SK-N-SH (cell line): Measurements from ENCODE around the gene SLC34A1. TPM values are rescaled to one million over a fixed set of nuclear protein-coding genes. Genes with fewer than 3 reads are reported as not detected.

Source experiments
- CTCF ChIA-PET: fragments of 300-600, 350-600 bp; formaldehyde crosslinking; extraction: SDS; loops from one replicate; lab custom pipeline; 2021; lab: Yijun Ruan, JAX
- POLR2A ChIA-PET: fragments of 350-600 bp; sonication (Branson Sonifier 250); formaldehyde crosslinking; extraction: SDS; loops from one replicate; lab custom pipeline; 2020; ENCODE audit warnings: antibody characterized with exemption, inconsistent platforms; lab: Yijun Ruan, JAX
- DNase-seq: peaks from one replicate; pipeline ENCODE4 v3.0.0; 2012
- H2AFZ ChIP-seq: fragments of 200-600 bp; sonication (generic); 2 replicates; pipeline ENCODE4 v1.8.1; 2016; ENCODE audit warnings: antibody characterized with exemption, mild to moderate bottlenecking, low read depth
- H3F3A ChIP-seq: fragments of 200-600 bp; sonication (generic); replicated peaks from 2 replicates; pipeline ENCODE3; 2016; ENCODE audit warnings: antibody characterized with exemption, mild to moderate bottlenecking; ENCODE audit not compliant: insufficient read depth
- H3K27ac ChIP-seq, 2 experiments: fragments of 200-500 bp in 1 of 2; fragments of 200-600 bp in 1 of 2; sonication (Bioruptor generic) in 1 of 2; sonication (generic), shearing (Covaris generic) in 1 of 2; 2 replicates each; pipeline versions ENCODE4 v1.5.1 to v1.6.1; 2014 to 2016; ENCODE audit warnings: low read depth in 2 of 2, inconsistent platforms in 1 of 2, low read length in 1 of 2, mild to moderate bottlenecking in 1 of 2, mixed read lengths in 1 of 2
- H3K27me3 ChIP-seq: fragments of 200-600 bp; sonication (generic), shearing (Covaris generic); 2 replicates; pipeline ENCODE4 v1.6.1; 2016; ENCODE audit warnings: mixed run types; ENCODE audit not compliant: insufficient read depth
- H3K36me3 ChIP-seq, 2 experiments: fragments of 200-500 bp in 1 of 2; fragments of 200-600 bp in 1 of 2; sonication (Bioruptor generic) in 1 of 2; sonication (generic) in 1 of 2; replicated peaks in 1 of 2; 2 replicates each; pipeline versions ENCODE3 to v1.5.1; 2014 to 2016; ENCODE audit warnings: low read length in 1 of 2, mild to moderate bottlenecking in 1 of 2; ENCODE audit not compliant: insufficient read depth in 2 of 2, control insufficient read depth in 1 of 2
- H3K4me1 ChIP-seq, 2 experiments: fragments of 200-500 bp in 1 of 2; fragments of 200-600 bp in 1 of 2; sonication (Bioruptor generic) in 1 of 2; sonication (generic), shearing (Covaris generic) in 1 of 2; 2 replicates each; pipeline versions ENCODE4 v1.5.1 to v1.6.1; 2014 to 2016; ENCODE audit warnings: low read depth in 1 of 2, low read length in 1 of 2, mixed run types in 1 of 2; ENCODE audit not compliant: insufficient read depth in 2 of 2, control insufficient read depth in 1 of 2
- H3K4me2 ChIP-seq: fragments of 200-600 bp; sonication (generic), shearing (Covaris generic); 2 replicates; pipeline ENCODE4 v1.6.1; 2017; ENCODE audit warnings: mixed run types
- H3K4me3 ChIP-seq, 2 experiments: fragments of 200-500 bp in 1 of 2; fragments of 200-600 bp in 1 of 2; sonication (Bioruptor generic) in 1 of 2; sonication (generic), shearing (Covaris generic) in 1 of 2; 2 replicates each; pipeline versions ENCODE4 v1.5.1 to v1.8.1; 2014 to 2016; ENCODE audit warnings: low read depth in 2 of 2, inconsistent platforms in 1 of 2, low read length in 1 of 2, mild to moderate bottlenecking in 1 of 2, mixed read lengths in 1 of 2, moderate library complexity in 1 of 2
- H3K79me2 ChIP-seq: fragments of 200-600 bp; sonication (generic); 2 replicates; pipeline ENCODE4 v1.8.1; 2017; ENCODE audit warnings: mild to moderate bottlenecking; ENCODE audit not compliant: insufficient read depth
- H3K9ac ChIP-seq: fragments of 200-600 bp; sonication (generic); 2 replicates; pipeline ENCODE4 v1.6.1; 2017; ENCODE audit warnings: mixed run types
- H3K9me2 ChIP-seq: fragments of 200-600 bp; sonication (generic); 2 replicates; pipeline ENCODE4 v1.6.1; 2017; ENCODE audit warnings: mixed run types
- H3K9me3 ChIP-seq: fragments of 200-600 bp; sonication (generic); 2 replicates; pipeline ENCODE4 v1.6.1; 2017; ENCODE audit warnings: mixed run types, mild to moderate bottlenecking, moderate library complexity
- H4K20me1 ChIP-seq: fragments of 200-600 bp; sonication (generic); 2 replicates; pipeline ENCODE4 v1.6.1; 2017; ENCODE audit warnings: mild to moderate bottlenecking, mixed run types; ENCODE audit not compliant: insufficient read depth
- CHD2 ChIP-seq: fragments of 150-350 bp; IDR thresholded peaks from 2 replicates; pipeline ENCODE4 v1.6.1; 2018; ENCODE audit warnings: low read length; ENCODE audit not compliant: partially characterized antibody
- CTCF ChIP-seq: fragments of 200-600 bp; sonication (generic); IDR thresholded peaks from 2 replicates; pipeline ENCODE4 v1.6.1; 2017; ENCODE audit warnings: antibody characterized with exemption, mild to moderate bottlenecking, moderate library complexity
- EP300 ChIP-seq, 2 experiments: IDR thresholded peaks; 2 replicates each; pipeline versions ENCODE4 v1.4.0 to v1.6.1; 2012; ENCODE audit warnings: borderline replicate concordance in 1 of 2, low read depth in 1 of 2, low read length in 1 of 2
- MEF2A ChIP-seq: IDR thresholded peaks from 2 replicates; pipeline ENCODE4 v1.4.0; 2012; ENCODE audit warnings: low read depth, borderline replicate concordance
- MXI1 ChIP-seq: IDR thresholded peaks from 2 replicates; pipeline ENCODE4 v1.6.1; 2012; ENCODE audit warnings: mild to moderate bottlenecking, low read depth, low read length, improper control_type of control experiment
- NRF1 ChIP-seq: IDR thresholded peaks from 2 replicates; pipeline ENCODE4 v1.6.1; 2012; ENCODE audit warnings: low read depth, mild to moderate bottlenecking, low read length
- PBX3 ChIP-seq: IDR thresholded peaks from 2 replicates; pipeline ENCODE4; 2012
- POLR2AphosphoS5 ChIP-seq: IDR thresholded peaks from 2 replicates; pipeline ENCODE4 v1.6.1; 2012; ENCODE audit warnings: low read depth, low read length
- RAD21 ChIP-seq: IDR thresholded peaks from 2 replicates; pipeline ENCODE4 v1.6.1; 2012; ENCODE audit warnings: mild to moderate bottlenecking, low read length
- REST ChIP-seq: IDR thresholded peaks from 2 replicates; pipeline ENCODE4 v1.6.1; 2012; ENCODE audit warnings: mild to moderate bottlenecking, low read depth, low read length, moderate library complexity
- RFX5 ChIP-seq: IDR thresholded peaks from 2 replicates; pipeline ENCODE4 v1.6.1; 2012; ENCODE audit warnings: mild to moderate bottlenecking, improper control_type of control experiment, low read length
- SMC3 ChIP-seq: IDR thresholded peaks from 2 replicates; pipeline ENCODE4 v1.6.1; 2012; ENCODE audit warnings: low read depth, low read length, improper control_type of control experiment
- TAF1 ChIP-seq: IDR thresholded peaks from 2 replicates; pipeline ENCODE4 v1.6.1; 2012; ENCODE audit warnings: low read depth, mild to moderate bottlenecking, low read length, moderate library complexity, borderline replicate concordance
- YY1 ChIP-seq: IDR thresholded peaks from 2 replicates; pipeline ENCODE4 v1.4.0; 2012; ENCODE audit warnings: low read depth, mild to moderate bottlenecking
- WGBS: methylation state at CpG from one replicate; pipeline ENCODE4 v1.1.6; 2017; ENCODE audit warnings: low lambda C conversion rate; 5-methylcytosine and 5-hydroxymethylcytosine counted together
- polyA plus RNA-seq, 3 experiments: library from polyadenylated mRNA; depleted of rRNA; stranded (reverse); fragments of >200 nt; gene quantifications; 2 replicates each; pipeline ENCODE4 v1.2.3, GENCODE V29; 2012
- TF ChIP-seq, protein P1 (sequence below): IDR thresholded peaks from 2 replicates; pipeline ENCODE4 v1.4.0; 2012; ENCODE audit warnings: low read depth, borderline replicate concordance
- TF ChIP-seq, protein P2 (sequence below): IDR thresholded peaks from 2 replicates; pipeline ENCODE4 v1.4.0; 2012; ENCODE audit warnings: low read depth
- TF ChIP-seq, protein P3 (sequence below): fragments of 150-350 bp; IDR thresholded peaks from 2 replicates; pipeline ENCODE4 v1.6.1; 2016; ENCODE audit warnings: mild to moderate bottlenecking, low read depth, low read length

Gene SLC34A1
- polyA plus RNA-seq, 1 of the 3 experiments (the other 2 are of a cell fraction) = 0.03 TPM

DNA sequence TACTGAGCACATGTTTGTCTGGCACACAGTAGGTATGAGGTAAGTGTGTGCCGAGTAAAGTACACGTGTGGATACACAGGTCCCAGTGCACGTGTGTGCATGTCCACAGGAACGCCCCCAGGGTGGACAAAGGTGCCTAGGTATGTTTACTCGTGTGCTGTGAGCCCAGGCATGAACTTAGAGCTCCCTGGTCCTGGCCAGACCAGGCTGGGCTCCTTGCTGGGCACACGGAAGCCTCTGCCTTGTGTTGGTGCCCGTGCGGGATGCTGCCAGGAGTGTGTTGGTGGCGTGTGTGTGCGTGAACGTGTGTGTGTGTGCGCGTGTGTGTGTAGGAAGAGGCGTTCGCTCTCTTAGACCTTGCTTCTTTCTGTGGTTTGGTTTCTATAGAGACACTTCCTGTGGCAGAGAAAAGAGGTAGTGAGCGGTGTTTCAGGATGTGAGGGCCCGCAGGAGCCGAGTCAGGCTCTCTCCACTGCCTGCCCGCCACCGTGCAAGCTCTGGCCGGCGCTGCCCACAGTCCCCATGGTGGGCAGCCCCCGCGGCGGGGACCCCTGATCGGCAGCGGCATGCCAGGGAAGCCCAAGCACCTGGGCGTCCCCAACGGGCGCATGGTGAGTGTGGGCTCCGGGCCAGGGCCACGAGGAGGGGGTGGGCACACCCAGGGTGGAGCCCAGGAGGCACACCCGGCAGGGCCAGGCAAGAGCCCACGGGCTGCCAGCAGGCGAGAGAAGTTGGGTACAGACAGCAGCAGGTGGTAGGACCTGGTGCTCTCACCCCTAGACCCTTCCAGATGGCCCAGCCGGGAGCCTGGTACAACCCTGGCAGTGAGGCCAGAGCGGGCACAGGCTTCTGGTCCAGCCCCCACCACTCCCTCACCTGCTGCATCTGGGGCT lies 26.5 kb upstream of the SLC34A1 start, which contains the start of gene RGS14 (continued):
- TF ChIP-seq CTCF (no peak), TAF1 (no peak)

DNA sequence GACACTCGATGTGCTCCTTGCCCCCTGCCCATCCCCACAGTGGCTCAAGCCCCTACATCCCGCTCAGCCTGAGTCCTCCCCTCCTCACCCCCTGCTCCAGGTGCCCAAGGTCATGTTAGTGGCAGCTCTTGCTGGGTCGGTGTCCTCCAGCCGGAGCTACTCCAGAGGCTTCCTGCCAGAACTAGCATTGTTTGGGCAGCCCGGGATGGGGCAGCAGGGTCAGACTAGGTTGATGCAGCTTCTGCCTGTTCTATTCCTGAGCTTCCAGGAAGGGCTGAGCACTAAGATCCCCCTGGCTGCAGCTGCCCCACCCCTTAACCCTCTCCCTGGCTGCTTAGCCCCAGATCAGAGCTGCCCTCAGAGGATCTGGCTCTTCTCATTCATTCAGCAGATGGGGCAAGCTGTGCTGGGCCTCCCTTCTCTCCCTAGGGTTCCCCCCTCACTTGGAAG lies 25.8 kb upstream of the SLC34A1 start:
- H3K9ac ChIP-seq = no peak overlapping the region
- no peaks in the 10 kb centered on the region for H3K9me3 ChIP-seq
- no peak overlapping the region for H3K4me3 ChIP-seq
- DNase-seq = no peak
- 58% methylated on average over 4 of the region's 5 CpGs for WGBS
- H2AFZ ChIP-seq = 0 out of 2 replicates have a peak overlapping the region, but pooled peaks have one; percentile 51
- no peaks in the 10 kb centered on the region for H3F3A ChIP-seq
- H3K27me3 ChIP-seq = no peaks in the 10 kb centered on the region
- H3K79me2 ChIP-seq = no peaks in the 10 kb centered on the region
- ChIA-PET POLR2A (interaction anchor here (0.8 kb wide), 1 partner anchor 28 kb away, joined by 3 read pairs; no protein-coding TSS in a partner anchor), CTCF (interaction anchor here (0.7 to 1.4 kb wide), 3 partner anchors 11 to 45 kb away, joined by 3 to 4 read pairs (median 3); no protein-coding TSS in a partner anchor)
- H3K27ac ChIP-seq = no peak overlapping the region
- TF ChIP-seq, protein P1, sequence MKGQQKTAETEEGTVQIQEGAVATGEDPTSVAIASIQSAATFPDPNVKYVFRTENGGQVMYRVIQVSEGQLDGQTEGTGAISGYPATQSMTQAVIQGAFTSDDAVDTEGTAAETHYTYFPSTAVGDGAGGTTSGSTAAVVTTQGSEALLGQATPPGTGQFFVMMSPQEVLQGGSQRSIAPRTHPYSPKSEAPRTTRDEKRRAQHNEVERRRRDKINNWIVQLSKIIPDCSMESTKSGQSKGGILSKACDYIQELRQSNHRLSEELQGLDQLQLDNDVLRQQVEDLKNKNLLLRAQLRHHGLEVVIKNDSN = no peak
- no peak for TF ChIP-seq POLR2AphosphoS5
- no peak for TF ChIP-seq CHD2
- TF ChIP-seq TAF1 = no peak
- TF ChIP-seq, protein P2, sequence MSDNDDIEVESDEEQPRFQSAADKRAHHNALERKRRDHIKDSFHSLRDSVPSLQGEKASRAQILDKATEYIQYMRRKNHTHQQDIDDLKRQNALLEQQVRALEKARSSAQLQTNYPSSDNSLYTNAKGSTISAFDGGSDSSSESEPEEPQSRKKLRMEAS = no peak
- TF ChIP-seq REST = no peak
- TF ChIP-seq MEF2A = no peak
- TF ChIP-seq EP300 (IDR thresholded peaks at IDR 0.05; ENCODE audit: borderline replicate concordance in 1 of 2, low read depth in 1 of 2, low read length in 1 of 2) = no peak
- TF ChIP-seq RFX5 = no peak
- TF ChIP-seq RAD21 = no peak
- TF ChIP-seq YY1 = no peak
- TF ChIP-seq, protein P3, sequence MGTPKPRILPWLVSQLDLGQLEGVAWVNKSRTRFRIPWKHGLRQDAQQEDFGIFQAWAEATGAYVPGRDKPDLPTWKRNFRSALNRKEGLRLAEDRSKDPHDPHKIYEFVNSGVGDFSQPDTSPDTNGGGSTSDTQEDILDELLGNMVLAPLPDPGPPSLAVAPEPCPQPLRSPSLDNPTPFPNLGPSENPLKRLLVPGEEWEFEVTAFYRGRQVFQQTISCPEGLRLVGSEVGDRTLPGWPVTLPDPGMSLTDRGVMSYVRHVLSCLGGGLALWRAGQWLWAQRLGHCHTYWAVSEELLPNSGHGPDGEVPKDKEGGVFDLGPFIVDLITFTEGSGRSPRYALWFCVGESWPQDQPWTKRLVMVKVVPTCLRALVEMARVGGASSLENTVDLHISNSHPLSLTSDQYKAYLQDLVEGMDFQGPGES = no peak
- no peak for TF ChIP-seq MXI1
- no peak for TF ChIP-seq SMC3
- no peak for TF ChIP-seq NRF1
- no peak for TF ChIP-seq PBX3
- TF ChIP-seq, all 33 proteins: peak for 0
- Histone ChIP-seq H3K4me1 (peaks cover 0 to 11% of the 10 kb centered on the region in 2 experiments; a peak in 1 of 4 replicates), H3K36me3 (no peaks in the 10 kb centered on the region), H4K20me1 (no peaks in the 10 kb centered on the region), H3K4me2 (peak overlapping the region; percentile 67; the same call in 1 of the 2 replicates), H3K9me2 (no peaks in the 10 kb centered on the region)
